NCI-H2171 (cell line): ENCODE data around the gene TSC1.
A peak's percentile ranks its signal among the peaks of the same experiment; 100 is the strongest.

Experiments used
- DNase-seq: peaks from one replicate; lab custom pipeline; 2025; lab: John Stamatoyannopoulos, UW

Gene TSC1

GRCh38 chr9:132888151-132888550, 56.3 kb downstream of the TSC1 start:
- no peak for DNase-seq

DNA sequence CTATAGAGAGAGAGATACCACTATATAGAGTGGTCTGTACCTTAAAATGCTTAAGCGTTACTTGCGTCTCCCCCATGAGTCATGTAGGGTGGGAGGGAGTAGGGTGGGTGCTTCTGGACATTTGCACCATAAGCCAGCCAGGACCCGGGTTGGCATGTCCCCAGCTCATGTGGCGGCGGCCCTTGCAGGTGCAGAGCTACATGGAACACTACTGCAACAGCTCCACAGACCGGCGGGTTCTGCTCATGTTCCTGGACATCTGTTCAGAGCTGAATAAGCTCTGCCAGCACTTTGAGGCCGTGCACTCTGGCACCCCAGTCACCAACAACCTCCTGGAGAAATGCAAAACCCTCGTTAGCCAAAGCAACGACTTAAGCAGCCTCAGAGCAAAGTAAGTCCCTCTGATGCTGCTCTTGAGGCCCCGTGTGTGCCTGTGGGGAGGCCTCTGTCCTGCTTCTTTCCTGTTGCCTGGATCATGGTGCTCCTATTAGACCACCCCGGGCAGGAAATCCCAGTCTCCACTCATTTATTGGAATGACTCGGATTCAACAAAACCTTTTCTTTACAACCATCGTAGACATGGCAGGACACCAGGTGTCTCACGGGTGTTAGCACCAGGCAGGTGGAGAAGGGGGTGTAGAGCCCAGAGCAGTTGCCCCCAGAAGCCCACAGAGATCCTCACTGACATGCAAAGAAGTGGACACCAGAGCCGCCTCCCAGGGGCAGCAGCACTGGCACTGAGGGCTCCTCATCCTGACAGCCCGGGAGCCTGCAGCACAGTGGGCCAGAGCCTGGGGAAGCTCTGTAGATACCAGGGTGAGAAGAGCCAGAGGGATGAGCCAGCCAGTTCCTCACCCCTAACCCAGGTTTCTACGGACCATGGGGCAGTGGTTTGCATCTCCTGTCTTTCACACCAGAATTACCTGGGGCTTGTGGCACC, 57.0 kb downstream of the TSC1 start:
- no peak for DNase-seq

DNA sequence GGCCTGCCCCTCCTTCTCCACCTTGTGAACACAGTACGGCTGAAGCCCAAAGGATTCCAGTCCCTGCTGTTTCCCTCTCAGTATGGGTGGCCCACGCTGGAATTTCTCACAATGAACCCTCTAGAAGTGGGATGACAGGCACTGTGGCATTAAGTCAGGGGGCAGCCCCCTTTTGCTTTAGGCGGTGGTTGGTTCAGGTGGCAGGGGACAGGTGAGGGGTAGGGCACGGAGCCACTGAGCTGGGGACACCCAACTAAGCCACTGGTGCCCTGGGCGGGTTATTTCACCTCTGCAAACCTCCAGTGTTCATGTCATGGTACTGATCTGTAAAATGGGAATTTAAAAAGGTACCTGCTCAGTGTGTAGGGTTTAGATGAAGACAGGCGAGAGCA, 58.1 kb downstream of the TSC1 start:
- DNase-seq, result no peak

DNA sequence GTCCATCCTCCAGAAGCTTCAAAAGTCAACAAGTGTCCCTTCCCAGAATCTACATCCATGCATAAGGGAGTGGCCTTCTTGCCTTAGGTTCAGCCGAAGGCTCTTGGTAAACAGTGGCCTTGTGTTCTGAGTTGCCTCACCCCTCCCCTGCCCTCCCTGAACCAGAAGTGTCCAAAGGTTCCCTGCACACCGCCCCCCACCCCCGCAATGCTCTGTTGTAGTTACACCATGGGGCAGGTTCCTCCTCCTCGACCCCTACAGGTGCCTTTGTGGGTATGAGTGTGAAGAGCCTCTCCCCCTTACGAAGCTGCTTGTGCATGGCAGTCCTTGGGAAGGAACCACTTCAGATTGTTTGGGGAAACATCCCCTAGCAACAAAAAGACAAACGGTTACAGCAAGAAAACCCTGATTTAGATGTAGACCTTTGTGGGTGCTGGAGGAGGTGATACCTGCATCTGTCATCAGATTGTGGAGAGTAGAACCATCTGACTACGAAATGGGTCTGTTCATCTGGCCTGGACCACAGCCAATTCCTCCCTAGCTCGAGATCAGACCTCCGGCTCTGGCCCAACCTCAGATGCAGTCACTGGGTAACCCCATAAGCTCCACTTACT, 58.6 kb downstream of the TSC1 start:
- DNase-seq, result no peak

DNA sequence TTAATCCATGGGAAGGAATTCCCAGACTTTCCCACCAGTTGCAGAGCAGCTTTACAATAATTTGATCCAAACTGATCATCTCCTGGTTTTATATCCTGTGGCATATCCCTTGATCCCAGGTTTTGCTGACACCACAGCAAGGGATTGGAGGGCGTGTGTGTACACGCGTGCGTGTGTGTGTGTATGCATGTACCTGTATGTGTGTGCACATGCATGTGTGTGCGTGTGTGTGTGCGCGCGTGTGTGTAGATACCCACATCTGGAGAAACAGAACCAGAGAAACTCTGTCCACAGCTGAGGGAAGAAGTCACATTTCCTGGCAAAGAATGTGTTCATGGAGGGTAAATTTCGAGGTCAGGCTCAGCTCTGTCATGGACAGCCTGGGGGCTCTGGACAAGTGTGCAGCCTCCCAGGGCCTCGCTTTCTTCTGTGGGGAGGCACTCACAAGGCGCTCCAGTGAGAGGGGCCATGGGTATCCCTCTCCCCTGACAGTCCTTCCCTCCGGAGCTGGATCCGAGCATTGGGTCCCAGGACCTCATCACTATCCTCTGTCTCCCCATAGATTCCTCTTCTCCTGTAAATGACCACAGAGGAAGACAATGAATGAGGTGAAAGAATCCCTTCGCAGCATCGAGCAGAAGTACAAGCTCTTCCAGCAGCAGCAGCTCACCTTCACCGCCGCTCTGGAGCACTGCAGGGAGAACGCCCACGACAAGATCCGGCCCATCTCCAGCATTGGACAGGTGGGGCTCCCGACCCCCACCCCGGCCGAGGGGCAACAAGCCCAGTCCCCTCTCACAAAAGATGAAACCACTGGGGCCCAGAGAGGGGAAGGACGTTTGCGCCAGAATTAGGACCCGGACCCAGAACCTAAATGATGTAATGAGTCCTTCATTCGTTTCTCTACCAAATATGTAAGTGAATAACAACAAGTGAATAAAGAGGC, 60.8 kb downstream of the TSC1 start:
- no peak for DNase-seq

- DNase-seq, result no peak
Measured at GRCh38 chr9:132882616-132883015, 61.8 kb downstream of the TSC1 start.

- DNase-seq, result no peak
Measured at GRCh38 chr9:132881826-132882225, 62.6 kb downstream of the TSC1 start.

DNA sequence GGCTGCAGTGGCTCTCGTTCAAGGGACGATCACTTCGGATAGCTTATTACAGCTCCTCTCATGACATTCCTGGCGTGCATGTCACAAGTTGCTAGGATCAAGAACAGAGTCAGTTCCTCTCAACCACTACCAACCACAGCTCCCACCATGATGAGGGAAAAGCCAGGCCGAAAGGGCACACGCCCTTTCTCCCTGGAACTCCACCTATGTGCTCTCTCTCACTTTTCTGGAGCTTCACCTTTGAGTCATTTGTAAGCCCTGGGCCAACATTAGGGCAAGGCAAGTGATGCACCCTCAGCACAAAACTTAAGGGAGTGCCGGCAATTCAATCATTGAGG, 64.1 kb downstream of the TSC1 start:
- DNase-seq, result no peak

DNA sequence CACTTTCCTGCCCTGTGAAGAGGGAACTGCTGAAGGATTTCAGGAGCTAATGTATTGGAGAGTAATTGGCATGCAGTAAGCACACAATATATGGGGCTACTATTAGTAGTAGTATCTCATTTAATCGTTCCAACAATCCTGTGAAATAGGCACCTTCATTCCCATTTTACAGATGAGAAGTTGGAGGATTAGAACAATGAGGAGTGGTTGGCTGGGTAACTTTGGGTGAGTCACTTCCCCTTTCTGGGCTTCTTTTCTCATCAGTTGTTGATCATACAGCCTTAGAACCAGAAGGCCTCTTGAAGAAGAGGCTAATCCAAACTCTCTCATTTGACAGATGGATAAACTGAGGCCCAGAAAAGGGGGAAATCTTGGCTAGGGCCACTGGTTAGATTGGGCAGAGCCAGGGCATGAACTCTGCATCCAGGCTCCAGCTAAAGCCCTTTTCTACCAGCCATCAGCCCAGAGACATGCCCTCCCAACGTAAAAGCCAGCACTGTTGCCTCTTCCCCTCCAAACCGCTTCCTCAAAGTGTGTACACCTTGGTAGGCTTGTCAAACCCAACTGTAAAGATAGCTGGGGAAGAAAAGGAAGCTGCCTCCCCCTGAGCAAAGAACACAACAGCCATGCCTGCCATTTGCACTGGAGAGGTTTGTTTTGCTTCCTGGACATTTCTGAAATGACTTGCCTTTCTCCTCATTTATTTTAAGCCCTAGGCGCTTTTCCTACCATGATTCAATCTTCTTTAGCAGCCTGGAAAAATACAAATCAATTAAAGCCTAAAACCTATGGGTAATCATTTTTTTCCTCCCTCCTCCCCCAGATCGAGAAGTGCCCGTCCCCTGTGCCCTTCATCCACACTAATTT, 64.7 kb downstream of the TSC1 start:
- no peak for DNase-seq

DNA sequence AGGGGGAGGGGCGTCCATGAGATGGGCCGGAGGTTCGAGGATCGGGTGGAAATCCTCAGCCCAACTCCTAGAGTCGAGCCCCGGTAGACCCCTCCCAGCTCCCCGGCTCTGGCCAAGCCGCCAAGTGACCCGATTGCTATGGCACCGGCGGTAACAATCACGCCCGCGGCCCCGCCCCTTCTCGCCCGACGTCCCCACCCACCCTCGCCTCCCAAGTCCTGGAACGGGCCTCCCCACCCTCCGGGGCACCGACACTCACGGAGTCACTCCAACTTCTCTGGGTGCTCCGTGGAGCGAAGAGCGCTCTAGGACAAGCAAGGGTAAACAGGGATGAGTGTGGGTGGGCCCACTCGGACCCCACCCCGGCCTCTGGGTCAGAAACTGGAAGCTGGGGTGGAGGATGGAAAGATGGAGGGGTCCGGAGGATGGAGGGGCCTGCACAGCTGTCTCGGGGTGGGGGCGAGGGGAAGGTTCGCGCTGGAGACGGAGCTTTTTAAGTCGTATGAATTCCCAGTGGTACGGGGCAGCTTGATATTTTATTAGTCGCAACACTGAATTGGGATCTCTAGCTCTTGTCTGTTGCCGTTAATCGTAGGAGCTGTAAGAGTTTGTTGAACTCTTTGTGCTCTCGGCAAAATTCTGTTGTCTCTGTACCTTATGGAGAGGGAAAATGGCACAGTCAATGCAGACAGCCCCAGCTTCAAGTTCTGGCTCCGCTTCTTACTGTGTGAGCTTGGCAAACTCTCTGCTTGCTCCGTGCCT, 65.5 kb downstream of the TSC1 start, which contains the start of gene SPACA9:
Gene SPACA9, plus strand, starts transcription at position 204 of the 762 bp plus-strand sequence. CDS start 5,050 bp downstream, outside the sequence.
- DNase-seq, result no peak

DNA sequence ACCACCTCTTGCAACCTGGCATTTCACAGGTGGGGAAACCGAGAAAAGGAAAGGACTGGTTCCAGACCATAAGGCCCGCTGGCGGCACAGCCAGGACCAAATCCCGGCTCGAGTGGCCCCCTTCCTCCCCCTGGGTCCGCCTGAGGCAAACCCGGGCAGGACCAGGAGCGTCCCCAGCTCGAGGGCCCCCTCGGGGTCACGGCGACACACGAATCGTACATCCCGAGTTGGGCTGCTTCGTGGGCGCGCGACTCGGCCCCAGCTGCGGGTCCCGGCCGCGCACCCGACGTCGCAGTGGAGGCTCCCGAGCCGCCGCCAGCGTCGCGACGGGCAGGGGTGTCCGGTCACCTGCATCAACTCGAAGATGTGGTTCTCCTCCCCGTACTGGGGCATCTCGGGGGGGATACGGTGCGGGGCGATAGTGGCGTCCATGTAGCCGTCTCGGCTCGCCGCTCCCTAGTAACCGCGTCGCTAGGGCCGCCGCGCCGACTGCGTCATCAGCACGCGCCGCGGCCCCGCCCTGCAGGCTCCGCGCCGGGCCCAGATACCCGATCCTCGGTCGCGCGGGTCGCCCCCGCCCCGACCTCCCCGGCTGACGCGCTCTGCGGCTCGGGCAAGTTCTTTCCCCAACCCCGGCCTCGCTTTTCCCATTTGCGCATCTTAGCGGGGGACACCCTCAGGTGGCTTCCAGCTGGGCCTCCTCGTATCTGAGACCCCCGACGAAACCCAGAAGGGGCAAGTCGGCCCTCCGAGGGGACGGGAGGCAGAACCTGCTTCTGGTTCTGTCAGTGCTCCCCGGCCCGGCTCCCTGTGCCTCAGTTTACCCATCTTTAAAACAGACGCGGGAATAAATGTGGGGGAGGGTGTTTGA, 66.4 kb downstream of the TSC1 start, which contains the start of gene AK8:
Gene AK8, minus strand, starts transcription at position 461 of the 871 bp plus-strand sequence. Its CDS starts 29 bp downstream, at position 432.
- peak; percentile 82 for DNase-seq

GRCh38 chr9:132877458-132877823, 67.0 kb downstream of the TSC1 start:
- DNase-seq, result no peak

- DNase-seq, result no peak
Measured at GRCh38 chr9:132876849-132877248, 67.6 kb downstream of the TSC1 start.

DNA sequence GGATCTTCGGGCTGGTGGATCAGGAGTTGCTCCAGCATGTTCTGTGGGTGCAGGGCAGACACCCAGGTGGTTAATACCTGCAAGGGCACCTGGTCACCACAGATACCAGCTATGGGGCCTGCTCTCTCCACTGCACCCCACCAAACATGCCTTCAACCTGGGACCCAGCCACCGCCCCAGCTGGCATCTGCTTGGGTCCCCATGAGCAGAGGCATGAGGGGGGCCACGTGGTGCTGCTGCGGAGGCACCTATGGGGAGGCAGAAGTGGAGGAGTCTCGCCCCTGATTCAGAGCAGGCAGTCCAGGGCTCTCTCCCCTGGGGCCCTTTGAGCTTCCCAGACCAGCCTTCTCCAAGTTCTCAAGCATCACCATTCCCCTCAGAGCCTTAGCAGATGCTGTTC, 69.3 kb downstream of the TSC1 start:
- DNase-seq, result no peak

DNA sequence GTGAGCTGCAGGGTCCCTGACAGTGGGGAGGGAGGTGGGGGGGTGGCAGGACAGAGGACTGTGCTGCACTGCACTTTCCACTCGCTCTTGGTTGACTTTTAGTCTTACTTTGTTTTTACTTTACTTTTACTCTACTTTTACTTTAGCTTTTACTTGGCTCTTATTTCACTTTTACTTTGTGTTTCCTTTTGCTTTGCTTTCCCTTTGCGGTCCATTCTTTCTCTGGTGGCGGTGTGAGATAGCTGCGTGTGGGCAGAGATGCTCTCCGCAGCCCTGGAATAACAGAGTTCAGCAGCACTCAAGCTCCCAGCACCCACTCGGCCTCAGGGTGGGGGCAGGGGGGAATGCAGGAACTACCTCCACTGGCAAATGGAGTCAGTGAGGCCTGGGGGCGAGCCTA, 71.0 kb downstream of the TSC1 start:
- no peak for DNase-seq

DNA sequence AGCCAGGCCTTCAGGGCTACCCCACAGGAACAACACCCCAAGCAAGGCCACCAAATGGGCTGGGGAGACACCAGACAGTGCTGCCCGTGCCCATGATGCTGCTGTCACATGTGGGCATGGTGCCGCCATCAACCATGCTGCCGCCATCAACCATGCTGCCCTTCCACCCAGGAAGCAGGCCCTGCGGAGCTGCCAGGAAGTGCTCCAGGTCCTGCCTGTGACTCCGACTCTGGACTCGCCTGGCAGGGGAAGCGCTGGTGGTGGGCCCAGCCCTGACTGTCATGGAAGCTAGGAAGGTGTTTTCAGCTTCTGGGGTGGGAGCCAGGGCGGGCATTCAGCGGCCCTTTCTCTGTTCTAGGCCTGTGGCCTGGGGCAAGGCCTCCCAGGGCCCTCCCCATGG, 75.2 kb downstream of the TSC1 start:
- DNase-seq, result no peak

DNA sequence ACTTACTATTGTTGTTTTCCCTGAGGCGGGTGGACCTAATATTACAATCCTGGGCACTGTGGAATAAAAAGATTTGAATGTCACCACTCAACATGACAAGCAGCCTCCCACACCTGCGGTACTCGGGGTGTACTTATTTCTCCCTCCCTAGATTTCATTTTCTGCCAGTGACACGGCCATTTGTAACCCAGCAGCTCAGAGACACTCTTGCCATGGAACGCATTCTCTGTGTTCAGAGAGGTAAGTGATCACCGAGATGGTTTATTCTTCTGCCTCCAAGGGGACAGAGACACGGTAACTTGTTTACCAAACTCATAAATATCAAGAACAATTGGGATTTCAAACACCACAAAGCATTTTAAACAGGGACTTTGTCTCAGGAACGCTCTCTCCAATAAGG, 77.5 kb downstream of the TSC1 start:
- no peak for DNase-seq

DNA sequence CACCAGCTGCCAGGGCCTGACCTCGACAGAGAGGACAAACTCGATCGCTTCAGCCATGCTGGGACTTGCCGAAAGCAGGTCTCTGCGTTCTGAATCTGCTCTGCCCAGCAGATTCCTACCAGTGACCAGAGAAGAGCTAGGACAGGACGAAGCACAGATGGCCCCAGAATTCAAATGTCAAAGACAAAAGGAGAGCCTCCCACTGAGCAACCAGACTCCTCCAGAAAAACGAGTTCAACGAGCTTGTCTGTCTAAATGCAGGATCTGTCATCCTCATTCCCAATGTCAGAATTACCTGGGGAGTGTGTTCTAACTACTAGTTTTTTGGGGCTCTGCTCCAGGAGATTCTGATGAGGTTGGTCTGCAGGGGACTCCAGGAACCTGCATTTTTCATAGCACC, 79.7 kb downstream of the TSC1 start:
- DNase-seq, result no peak

GRCh38 chr9:132864277-132864676, 80.1 kb downstream of the TSC1 start:
- no peak for DNase-seq

DNA sequence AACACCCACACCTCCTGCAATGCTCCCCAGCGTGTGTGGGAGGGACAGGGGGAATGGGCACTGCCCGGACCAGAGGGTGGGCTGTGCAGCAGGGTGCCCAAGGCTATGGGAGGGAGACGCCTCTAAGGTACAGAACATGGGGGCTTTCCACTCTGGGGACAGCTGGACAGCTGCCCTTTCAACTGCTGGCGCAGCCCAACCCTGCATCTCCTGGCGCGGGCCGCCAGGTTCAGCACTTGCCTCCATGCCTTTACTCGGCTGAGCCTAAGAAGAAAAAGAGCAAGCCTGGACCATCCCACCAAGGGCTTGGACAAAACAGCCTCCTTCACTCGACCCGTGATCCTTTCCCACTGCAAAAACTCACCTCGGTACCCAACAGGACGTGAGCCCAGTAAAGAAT, 81.3 kb downstream of the TSC1 start:
- no peak for DNase-seq
